ENCODE measurements around the gene PPP4R3A.

GRCh38 chr14:91456283-91456682 lies 53.8 kb downstream of the PPP4R3A start:
- TF ChIP-seq YY1 (IDR thresholded peaks at IDR 0.05; ENCODE audit: insufficient read depth, insufficient read length) (no peak), ZNF274 (IDR thresholded peaks at IDR 0.05; ENCODE audit: low read depth, low read length) (no peak)

Data from NT2/D1 (cell line).